HCT116 (cell line): ENCODE measurements around the gene IER3. TPM values are rescaled to one million over a fixed set of nuclear protein-coding genes. Genes with fewer than 3 reads are reported as not detected.
A peak's percentile ranks its signal among the peaks of the same experiment; 100 is the strongest.

ENCODE experiments used
- ATAC-seq: fragments of 200-7000 bp; cut with Tn5 transposase; 2 replicates; pipeline ENCODE4 v1.9.1; 2020; ENCODE audit warnings: mild to moderate bottlenecking, moderate library complexity
- BruUV-seq: library from RNA; stranded (reverse); fragments of 400-500 nt; replicated peaks from 2 replicates; lab custom pipeline; 2021; lab: Mats Ljungman, UMichigan
- CTCF ChIA-PET: fragments of 300-600 bp; sonication (Branson Sonifier 250); formaldehyde crosslinking; loops from one replicate; lab custom pipeline; 2021; ENCODE audit warnings: antibody characterized with exemption; lab: Charles Lee
- POLR2A ChIA-PET: fragments of 300-600, 350-600 bp; sonication (Branson Sonifier 250); formaldehyde crosslinking; loops from one replicate; lab custom pipeline; 2021; ENCODE audit warnings: antibody characterized with exemption; lab: Charles Lee
- RAD21 ChIA-PET, 2 experiments: fragments of 300-600 bp; sonication (Branson Sonifier 250); formaldehyde crosslinking; loops; one replicate each; lab custom pipeline; 2023; ENCODE audit warnings: low total read pairs in 2 of 2; ENCODE audit not compliant: uncharacterized antibody in 2 of 2, unreplicated experiment in 2 of 2, low non-redundant PET in 1 of 2; lab: Charles Lee
- DNase-seq: peaks from one replicate; pipeline ENCODE4 v3.0.0-alpha.2; 2010; ENCODE audit warnings: low read depth, low spot score
- H2AFZ ChIP-seq: fragments of 200-600 bp; shearing (Covaris generic), sonication (generic); 2 replicates; pipeline ENCODE4 v1.6.1; 2017; ENCODE audit warnings: low read depth, mixed run types, mixed read lengths, antibody characterized with exemption, low read length; ENCODE audit not compliant: poor library complexity, severe bottlenecking
- H3K27ac ChIP-seq: 2 replicates; pipeline ENCODE4 v1.5.1; 2012; ENCODE audit warnings: low read depth, low read length
- H3K27me3 ChIP-seq: fragments of 200-600 bp; sonication (generic); 2 replicates; pipeline ENCODE4 v1.6.1; 2016; ENCODE audit warnings: mixed run types, low read length, mixed read lengths; ENCODE audit not compliant: insufficient read depth
- H3K36me3 ChIP-seq, 2 experiments: fragments of 200-500 bp in 1 of 2; fragments of 200-600 bp in 1 of 2; sonication (Bioruptor generic) in 1 of 2; sonication (generic) in 1 of 2; 2 replicates each; pipeline versions ENCODE4 v1.5.1 to v1.6.1; 2014 to 2016; ENCODE audit warnings: low read length in 2 of 2, inconsistent platforms in 1 of 2, mixed read lengths in 1 of 2, mixed run types in 1 of 2; ENCODE audit not compliant: insufficient read depth in 2 of 2, control insufficient read depth in 1 of 2
- H3K4me1 ChIP-seq, 2 experiments: fragments of 200-600 bp in 1 of 2; sonication (generic) in 1 of 2; 2 replicates each; pipeline versions ENCODE4 v1.5.1 to v1.6.1; 2012 to 2017; ENCODE audit warnings: low read length in 2 of 2, inconsistent platforms in 1 of 2, mild to moderate bottlenecking in 1 of 2, mixed read lengths in 1 of 2, mixed run types in 1 of 2, moderate library complexity in 1 of 2; ENCODE audit not compliant: insufficient read depth in 2 of 2, control insufficient read depth in 1 of 2
- H3K4me2 ChIP-seq: fragments of 200-600 bp; sonication (generic); 2 replicates; pipeline ENCODE4 v1.6.1; 2017; ENCODE audit warnings: mixed run types, low read length, mixed read lengths
- H3K4me3 ChIP-seq, 2 experiments: fragments of 200-600 bp in 1 of 2; sonication (generic) in 1 of 2; replicated peaks in 1 of 2; 2 replicates each; pipeline ENCODE4 v1.5.1; 2011 to 2016; ENCODE audit warnings: low read length in 2 of 2, control low read depth in 1 of 2, low read depth in 1 of 2, mild to moderate bottlenecking in 1 of 2, mixed read lengths in 1 of 2, mixed run types in 1 of 2
- H3K79me2 ChIP-seq: fragments of 200-600 bp; sonication (generic); 2 replicates; pipeline ENCODE4 v1.6.1; 2017; ENCODE audit warnings: mild to moderate bottlenecking, mixed run types, low read length, moderate library complexity, mixed read lengths; ENCODE audit not compliant: insufficient read depth
- H3K9ac ChIP-seq: fragments of 200-600 bp; sonication (generic); 2 replicates; pipeline ENCODE4 v1.6.1; 2016; ENCODE audit warnings: low read length, mixed read lengths
- H3K9me2 ChIP-seq: fragments of 200-600 bp; sonication (generic), shearing (Covaris generic); 2 replicates; pipeline ENCODE4 v1.6.1; 2017; ENCODE audit warnings: mixed run types, mild to moderate bottlenecking, moderate library complexity; ENCODE audit not compliant: insufficient read depth
- H3K9me3 ChIP-seq, 2 experiments: fragments of 200-500 bp in 1 of 2; fragments of 200-600 bp in 1 of 2; sonication (Bioruptor generic) in 1 of 2; sonication (generic) in 1 of 2; 2 replicates each; pipeline ENCODE4 v1.6.1; 2014 to 2017; ENCODE audit warnings: low read length in 2 of 2, mixed read lengths in 2 of 2, inconsistent platforms in 1 of 2, low read depth in 1 of 2, mild to moderate bottlenecking in 1 of 2, mixed run types in 1 of 2, moderate library complexity in 1 of 2; ENCODE audit not compliant: control insufficient read depth in 1 of 2, insufficient read depth in 1 of 2
- H4K20me1 ChIP-seq: fragments of 200-600 bp; sonication (generic), shearing (Covaris generic); 2 replicates; pipeline ENCODE4 v1.6.1; 2017; ENCODE audit warnings: mixed run types, mild to moderate bottlenecking, moderate library complexity; ENCODE audit not compliant: insufficient read depth
- ELF1 ChIP-seq: IDR thresholded peaks from 2 replicates; pipeline ENCODE4 v1.6.1; 2012; ENCODE audit warnings: low read depth, borderline replicate concordance
- POLR2A ChIP-seq: IDR thresholded peaks from 2 replicates; pipeline ENCODE4 v1.7.0; 2011; ENCODE audit warnings: borderline replicate concordance; ENCODE audit not compliant: insufficient read depth, insufficient read length; ENCODE audit errors: extremely low read depth
- POLR2AphosphoS5 ChIP-seq: IDR thresholded peaks from 2 replicates; pipeline ENCODE4 v1.6.1; 2011; ENCODE audit warnings: mild to moderate bottlenecking, low read depth, low read length, moderate library complexity
- YY1 ChIP-seq: IDR thresholded peaks from 2 replicates; pipeline ENCODE4 v1.6.1; 2011; ENCODE audit warnings: low read length, low read depth, moderate library complexity, mild to moderate bottlenecking; ENCODE audit not compliant: insufficient replicate concordance; ENCODE audit errors: extremely low read depth
- intact Hi-C: fragments of 100-400 bp; cut with micrococcal nuclease; formaldehyde crosslinking; loops from 2 replicates; pipeline ENCODE4 v1.10.0; 2022
- total RNA-seq: library from RNA; stranded (reverse); gene quantifications from one replicate; pipeline ENCODE4 v1.2.1, GENCODE V29; 2021; ENCODE audit not compliant: unreplicated experiment
- TF ChIP-seq, protein P1 (sequence below): IDR thresholded peaks from 2 replicates; pipeline ENCODE4 v1.6.1; 2011; ENCODE audit warnings: mild to moderate bottlenecking, low read length, moderate library complexity; ENCODE audit not compliant: insufficient replicate concordance; ENCODE audit errors: extremely low read depth

Gene IER3
- total RNA-seq, 1 experiment from 2014 or later = 952 TPM

DNA sequence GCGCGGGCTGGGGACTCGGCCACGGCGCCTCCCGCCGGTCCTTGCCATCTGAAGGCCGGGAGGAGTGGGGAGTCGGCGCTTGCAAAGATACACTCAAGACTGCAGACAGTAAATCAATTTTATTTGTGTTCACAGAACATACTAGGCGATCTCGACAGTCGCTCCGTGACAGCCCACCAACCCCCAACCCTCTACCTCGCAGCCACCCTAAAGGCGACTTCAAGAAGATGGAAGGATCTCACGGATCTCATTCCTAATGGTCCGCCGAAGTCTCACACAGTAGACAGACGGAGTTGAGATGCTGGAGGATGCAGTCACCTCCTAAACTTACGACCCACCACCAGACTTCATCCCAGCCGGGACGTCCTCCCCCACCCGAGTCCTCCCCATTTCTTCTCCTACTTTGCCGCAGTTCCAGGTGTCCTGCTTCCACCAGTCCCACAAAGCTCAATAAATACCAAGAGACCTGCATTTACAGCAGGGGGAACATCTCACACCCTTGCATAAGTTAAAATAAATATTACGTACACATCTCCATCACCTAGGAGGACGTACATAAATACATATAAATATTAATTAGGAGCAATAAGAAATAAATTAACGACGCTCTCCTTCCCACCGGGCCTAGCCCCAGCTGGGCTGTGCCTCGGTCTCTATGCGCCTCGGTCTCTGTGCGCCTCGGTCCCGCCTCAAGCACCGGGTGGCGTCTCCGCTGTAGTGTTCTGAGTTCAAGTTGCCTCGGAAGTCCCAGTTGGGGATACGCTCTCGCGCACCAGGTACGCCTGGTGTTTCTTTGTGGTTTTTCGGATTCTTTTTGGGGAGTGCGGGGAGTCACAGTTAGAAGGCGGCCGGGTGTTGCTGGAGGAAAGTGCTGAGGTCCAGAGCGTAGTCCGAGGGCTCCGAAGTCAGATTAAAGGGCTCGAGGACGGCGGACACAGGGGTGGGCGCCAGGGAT is 971 bp downstream of the IER3 start:
- DNase-seq (no peak), ATAC-seq (no peak)
- ChIA-PET RAD21 (no interaction called here), POLR2A (interaction anchor here (0.7 to 16.4 kb wide), 12 partner anchors 9 to 344 kb away, joined by 3 to 680 read pairs (median 7); no protein-coding TSS in a partner anchor), CTCF (no interaction called here)
- Histone ChIP-seq H4K20me1 (no peaks in the 10 kb centered on the region), H3K27ac (peak overlapping the region; percentile 93), H3K9me2 (no peaks in the 10 kb centered on the region), H3K36me3 (peaks cover 4 to 8% of the 10 kb centered on the region in 2 experiments; a peak in 1 of 4 replicates), H2AFZ (no peak overlapping the region), H3K9ac (peak overlapping the region; percentile 97), H3K4me2 (peak overlapping the region; percentile 91), H3K9me3 (no peaks in the 10 kb centered on the region), H3K79me2 (peaks cover 15% of the 10 kb centered on the region), H3K27me3 (no peaks in the 10 kb centered on the region), H3K4me3 (peak overlapping the region; percentile 79 to 85), H3K4me1 (peaks cover 43 to 80% of the 10 kb centered on the region in 2 experiments)
- peak; percentile 96 for TF ChIP-seq POLR2A
- peak; percentile 76 for TF ChIP-seq POLR2AphosphoS5
- TF ChIP-seq ELF1 = no peak
- TF ChIP-seq YY1 = peak; percentile 6
- TF ChIP-seq, protein P1, sequence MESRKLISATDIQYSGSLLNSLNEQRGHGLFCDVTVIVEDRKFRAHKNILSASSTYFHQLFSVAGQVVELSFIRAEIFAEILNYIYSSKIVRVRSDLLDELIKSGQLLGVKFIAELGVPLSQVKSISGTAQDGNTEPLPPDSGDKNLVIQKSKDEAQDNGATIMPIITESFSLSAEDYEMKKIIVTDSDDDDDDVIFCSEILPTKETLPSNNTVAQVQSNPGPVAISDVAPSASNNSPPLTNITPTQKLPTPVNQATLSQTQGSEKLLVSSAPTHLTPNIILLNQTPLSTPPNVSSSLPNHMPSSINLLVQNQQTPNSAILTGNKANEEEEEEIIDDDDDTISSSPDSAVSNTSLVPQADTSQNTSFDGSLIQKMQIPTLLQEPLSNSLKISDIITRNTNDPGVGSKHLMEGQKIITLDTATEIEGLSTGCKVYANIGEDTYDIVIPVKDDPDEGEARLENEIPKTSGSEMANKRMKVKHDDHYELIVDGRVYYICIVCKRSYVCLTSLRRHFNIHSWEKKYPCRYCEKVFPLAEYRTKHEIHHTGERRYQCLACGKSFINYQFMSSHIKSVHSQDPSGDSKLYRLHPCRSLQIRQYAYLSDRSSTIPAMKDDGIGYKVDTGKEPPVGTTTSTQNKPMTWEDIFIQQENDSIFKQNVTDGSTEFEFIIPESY = peak; percentile 45
- BruUV-seq = TSS peak; percentile 89
- intact Hi-C loops = loop anchor here (1.0 to 10.0 kb wide), 3 partner anchors 26 to 341 kb away; no protein-coding TSS in a partner anchor
